DOHH2 (cell line): ENCODE results near the gene GLUL.

Experiments used
- EZH2phosphoT487 ChIP-seq: fragments of 200-600 bp; sonication (generic); IDR thresholded peaks from 2 replicates; pipeline ENCODE4 v1.6.1; 2017; ENCODE audit warnings: borderline replicate concordance, mild to moderate bottlenecking, antibody characterized with exemption, low read length, moderate library complexity, mixed read lengths
- TF ChIP-seq, protein P1 (sequence below): fragments of 200-600 bp; sonication (generic); IDR thresholded peaks from one replicate; pipeline ENCODE4 v1.5.1; 2014; ENCODE audit warnings: antibody characterized with exemption, mild to moderate bottlenecking, low read depth, low read length; ENCODE audit not compliant: poor library complexity, severe bottlenecking

DNA sequence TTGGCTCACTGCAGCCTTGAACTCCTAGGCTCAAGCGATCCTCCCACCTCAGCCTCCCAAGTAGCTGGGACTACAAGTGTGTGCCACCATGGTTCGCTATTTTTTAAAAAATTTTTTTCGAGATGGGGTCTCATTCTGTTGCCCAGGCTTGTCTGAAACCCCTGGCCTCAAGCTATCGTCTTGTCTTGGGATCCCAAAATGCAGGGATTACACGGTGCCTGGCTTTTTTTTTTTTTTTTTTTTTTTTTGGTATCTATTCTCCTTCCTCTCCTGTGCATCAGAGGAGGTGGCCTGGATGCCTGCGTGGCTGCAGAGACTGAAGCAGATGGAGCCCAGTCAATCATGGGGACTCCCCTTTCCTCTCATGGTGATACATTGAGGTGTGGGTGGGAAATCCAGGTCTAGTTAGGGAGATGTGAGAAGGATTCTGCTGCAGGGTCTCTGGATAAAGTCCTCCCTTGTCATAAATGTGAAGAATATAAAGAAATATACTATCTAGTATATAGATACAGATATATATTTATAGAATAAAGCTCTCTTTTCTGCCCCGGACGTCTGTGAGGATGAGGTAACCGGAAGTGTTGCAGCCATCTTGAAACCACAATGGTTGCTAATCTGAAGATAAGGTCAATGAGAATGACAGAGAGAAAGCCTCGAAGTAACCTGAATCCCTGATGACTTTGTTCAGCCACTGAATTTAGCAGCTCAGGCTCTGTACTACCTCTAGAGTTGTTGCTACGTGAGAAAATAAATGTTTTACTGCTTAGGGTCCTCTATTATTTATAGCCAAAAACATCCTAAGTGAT lies 38.9 kb upstream of the GLUL start:
- TF ChIP-seq, protein P1, sequence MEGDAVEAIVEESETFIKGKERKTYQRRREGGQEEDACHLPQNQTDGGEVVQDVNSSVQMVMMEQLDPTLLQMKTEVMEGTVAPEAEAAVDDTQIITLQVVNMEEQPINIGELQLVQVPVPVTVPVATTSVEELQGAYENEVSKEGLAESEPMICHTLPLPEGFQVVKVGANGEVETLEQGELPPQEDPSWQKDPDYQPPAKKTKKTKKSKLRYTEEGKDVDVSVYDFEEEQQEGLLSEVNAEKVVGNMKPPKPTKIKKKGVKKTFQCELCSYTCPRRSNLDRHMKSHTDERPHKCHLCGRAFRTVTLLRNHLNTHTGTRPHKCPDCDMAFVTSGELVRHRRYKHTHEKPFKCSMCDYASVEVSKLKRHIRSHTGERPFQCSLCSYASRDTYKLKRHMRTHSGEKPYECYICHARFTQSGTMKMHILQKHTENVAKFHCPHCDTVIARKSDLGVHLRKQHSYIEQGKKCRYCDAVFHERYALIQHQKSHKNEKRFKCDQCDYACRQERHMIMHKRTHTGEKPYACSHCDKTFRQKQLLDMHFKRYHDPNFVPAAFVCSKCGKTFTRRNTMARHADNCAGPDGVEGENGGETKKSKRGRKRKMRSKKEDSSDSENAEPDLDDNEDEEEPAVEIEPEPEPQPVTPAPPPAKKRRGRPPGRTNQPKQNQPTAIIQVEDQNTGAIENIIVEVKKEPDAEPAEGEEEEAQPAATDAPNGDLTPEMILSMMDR, result no peak
- TF ChIP-seq EZH2phosphoT487, result no peak
